ENCODE measurements around the gene TENT5C. TPM values are rescaled to one million over a fixed set of nuclear protein-coding genes. Genes with fewer than 3 reads are reported as not detected.

The TENT5C gene
- total RNA-seq, 1 donor from 2014 or later: 1.4 TPM

DNA sequence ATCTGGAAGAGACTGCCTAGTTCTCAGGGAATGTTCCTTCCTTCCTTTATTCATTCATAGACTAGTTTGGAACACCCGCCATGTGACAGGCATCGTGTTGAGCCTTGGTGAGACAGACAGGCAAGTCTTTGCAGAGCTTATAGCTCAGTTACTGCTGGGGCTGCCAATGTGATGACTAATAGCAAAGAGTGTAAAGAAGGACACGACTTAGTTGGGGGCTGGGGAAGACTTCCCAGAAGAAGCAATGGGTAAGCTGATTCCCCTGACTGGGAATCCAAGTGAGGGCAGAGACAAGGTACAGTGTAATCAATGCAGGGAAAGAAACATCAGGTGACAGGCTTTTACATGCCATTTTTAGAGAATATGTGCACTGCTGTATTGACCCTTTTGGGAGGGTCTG, 51.2 kb downstream of the TENT5C start:
- Mint-ChIP-seq H3K27ac (ENCODE audit: unreplicated experiment) (no peak overlapping the region), H3K4me1 (peaks cover 10% of the 10 kb centered on the region), H3K9me3 (no peaks in the 10 kb centered on the region), H3K4me3 (no peak overlapping the region), H3K27me3 (ENCODE audit: low read depth) (no peaks in the 10 kb centered on the region), H3K36me3 (ENCODE audit: low read depth) (no peaks in the 10 kb centered on the region)
- no peak for DNase-seq (ENCODE audit: low read depth, low spot score)
- TF ChIP-seq, protein P1, sequence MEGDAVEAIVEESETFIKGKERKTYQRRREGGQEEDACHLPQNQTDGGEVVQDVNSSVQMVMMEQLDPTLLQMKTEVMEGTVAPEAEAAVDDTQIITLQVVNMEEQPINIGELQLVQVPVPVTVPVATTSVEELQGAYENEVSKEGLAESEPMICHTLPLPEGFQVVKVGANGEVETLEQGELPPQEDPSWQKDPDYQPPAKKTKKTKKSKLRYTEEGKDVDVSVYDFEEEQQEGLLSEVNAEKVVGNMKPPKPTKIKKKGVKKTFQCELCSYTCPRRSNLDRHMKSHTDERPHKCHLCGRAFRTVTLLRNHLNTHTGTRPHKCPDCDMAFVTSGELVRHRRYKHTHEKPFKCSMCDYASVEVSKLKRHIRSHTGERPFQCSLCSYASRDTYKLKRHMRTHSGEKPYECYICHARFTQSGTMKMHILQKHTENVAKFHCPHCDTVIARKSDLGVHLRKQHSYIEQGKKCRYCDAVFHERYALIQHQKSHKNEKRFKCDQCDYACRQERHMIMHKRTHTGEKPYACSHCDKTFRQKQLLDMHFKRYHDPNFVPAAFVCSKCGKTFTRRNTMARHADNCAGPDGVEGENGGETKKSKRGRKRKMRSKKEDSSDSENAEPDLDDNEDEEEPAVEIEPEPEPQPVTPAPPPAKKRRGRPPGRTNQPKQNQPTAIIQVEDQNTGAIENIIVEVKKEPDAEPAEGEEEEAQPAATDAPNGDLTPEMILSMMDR (conservative IDR thresholded peaks at IDR 0.05): no peak

DNA sequence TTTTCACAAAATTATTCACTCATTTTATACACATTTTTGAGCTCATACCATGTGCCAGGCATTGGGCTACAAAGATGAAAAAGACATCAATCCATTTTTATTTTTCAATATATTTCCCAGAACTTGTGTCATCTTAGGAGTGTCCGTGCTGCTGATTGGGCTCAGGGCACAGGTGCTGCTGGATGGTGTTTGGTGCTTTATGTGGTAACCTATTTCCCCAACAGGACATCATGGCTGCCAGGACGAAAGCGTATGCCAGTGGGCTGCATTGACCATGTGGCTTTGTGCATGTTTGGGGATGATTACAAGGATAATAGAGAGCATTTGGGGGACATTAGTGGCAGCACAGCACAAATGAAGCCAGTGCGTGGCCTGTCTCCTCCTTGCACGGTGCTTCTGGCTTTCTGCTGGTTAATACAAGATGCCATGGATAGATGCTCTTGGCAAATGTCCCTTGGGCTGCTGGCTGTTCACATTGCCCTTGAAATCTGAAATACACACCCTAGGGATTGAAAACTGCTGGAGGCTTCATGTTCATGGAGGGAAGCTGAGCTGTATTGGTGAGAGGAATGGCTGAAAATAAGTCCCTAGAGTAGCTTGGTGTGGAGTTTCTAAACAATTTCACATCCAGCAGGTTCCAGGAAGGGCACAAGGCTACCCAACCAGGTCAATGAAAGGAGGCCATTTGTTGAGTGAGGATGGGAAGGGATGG, 52.3 kb downstream of the TENT5C start:
- Mint-ChIP-seq H3K27me3 (ENCODE audit: low read depth) (no peaks in the 10 kb centered on the region), H3K27ac (ENCODE audit: unreplicated experiment) (no peak overlapping the region), H3K36me3 (ENCODE audit: low read depth) (no peaks in the 10 kb centered on the region), H3K9me3 (no peaks in the 10 kb centered on the region), H3K4me1 (peaks cover 15% of the 10 kb centered on the region), H3K4me3 (no peak overlapping the region)
- no peak for DNase-seq (ENCODE audit: low read depth, low spot score)
- TF ChIP-seq, protein P1 (conservative IDR thresholded peaks at IDR 0.05): no peak

DNA sequence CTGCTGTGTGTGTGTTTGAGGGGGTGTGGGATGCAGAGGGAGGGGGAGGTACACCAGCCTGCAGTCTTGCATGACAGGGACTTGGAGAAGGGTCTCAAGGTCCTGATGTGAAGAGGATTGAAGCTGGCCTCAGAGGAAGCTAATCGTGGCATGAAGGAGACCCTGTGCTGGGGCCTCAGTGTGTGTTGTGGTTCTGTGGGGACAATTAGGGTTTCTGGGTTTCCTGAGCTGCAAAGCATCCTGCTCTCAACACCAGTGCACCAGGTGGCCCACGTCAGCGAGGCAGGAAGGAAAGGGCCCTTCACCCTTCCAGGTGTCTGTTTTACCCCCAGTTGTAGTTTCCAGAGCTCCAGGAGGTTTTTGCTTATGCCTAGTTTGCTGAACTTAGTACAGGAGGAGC, 52.8 kb downstream of the TENT5C start:
- no peaks in the 10 kb centered on the region for H3K27me3 Mint-ChIP-seq (ENCODE audit: low read depth)
- H3K4me3 Mint-ChIP-seq: no peak overlapping the region
- H3K36me3 Mint-ChIP-seq (ENCODE audit: low read depth): no peaks in the 10 kb centered on the region
- H3K9me3 Mint-ChIP-seq: peaks cover 2% of the 10 kb centered on the region
- no peak for DNase-seq (ENCODE audit: low read depth, low spot score)
- no peak overlapping the region for H3K27ac Mint-ChIP-seq (ENCODE audit: unreplicated experiment)
- peaks cover 15% of the 10 kb centered on the region for H3K4me1 Mint-ChIP-seq
- TF ChIP-seq, protein P1 (conservative IDR thresholded peaks at IDR 0.05): no peak

DNA sequence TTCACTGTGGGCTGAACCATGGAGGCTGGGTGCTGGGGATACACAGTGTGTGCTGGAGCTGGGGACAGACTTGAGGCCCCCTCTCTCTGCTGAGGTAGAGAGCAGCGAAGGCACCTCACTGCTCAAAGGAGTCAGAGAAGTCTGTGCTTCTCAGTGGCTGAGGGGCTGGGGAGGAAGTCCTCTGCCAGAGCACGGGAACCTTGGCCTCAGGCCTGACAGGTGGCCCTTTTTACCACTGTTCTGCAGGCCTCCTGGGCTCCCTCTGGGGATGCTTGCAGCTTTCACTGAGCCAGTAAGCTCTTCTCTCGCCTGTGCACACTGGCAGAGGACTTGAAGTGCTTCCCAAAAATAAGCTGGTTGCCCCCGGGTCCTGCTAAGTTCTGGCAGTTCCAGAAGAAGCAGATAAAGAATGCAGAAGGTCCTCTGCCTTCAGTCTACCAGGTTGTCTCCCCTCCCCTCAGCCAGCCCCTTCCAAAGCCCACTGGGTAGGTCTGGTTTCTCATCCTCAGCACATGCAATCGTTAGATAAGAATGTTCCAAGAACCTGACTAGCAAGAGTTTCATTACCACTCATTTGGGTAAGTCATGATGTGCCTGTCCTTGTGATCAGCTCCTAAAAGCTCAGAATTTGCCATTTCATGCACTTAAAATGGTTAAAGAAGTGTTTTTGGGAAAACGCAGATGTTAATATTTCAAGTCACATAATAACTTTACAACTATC, 53.9 kb downstream of the TENT5C start:
- no peak overlapping the region for H3K4me3 Mint-ChIP-seq
- peaks cover 2% of the 10 kb centered on the region for H3K9me3 Mint-ChIP-seq
- H3K36me3 Mint-ChIP-seq (ENCODE audit: low read depth): no peaks in the 10 kb centered on the region
- H3K27me3 Mint-ChIP-seq (ENCODE audit: low read depth): no peaks in the 10 kb centered on the region
- no peak for DNase-seq (ENCODE audit: low read depth, low spot score)
- H3K4me1 Mint-ChIP-seq: peaks cover 15% of the 10 kb centered on the region
- no peak overlapping the region for H3K27ac Mint-ChIP-seq (ENCODE audit: unreplicated experiment)
- TF ChIP-seq, protein P1 (conservative IDR thresholded peaks at IDR 0.05): no peak

DNA sequence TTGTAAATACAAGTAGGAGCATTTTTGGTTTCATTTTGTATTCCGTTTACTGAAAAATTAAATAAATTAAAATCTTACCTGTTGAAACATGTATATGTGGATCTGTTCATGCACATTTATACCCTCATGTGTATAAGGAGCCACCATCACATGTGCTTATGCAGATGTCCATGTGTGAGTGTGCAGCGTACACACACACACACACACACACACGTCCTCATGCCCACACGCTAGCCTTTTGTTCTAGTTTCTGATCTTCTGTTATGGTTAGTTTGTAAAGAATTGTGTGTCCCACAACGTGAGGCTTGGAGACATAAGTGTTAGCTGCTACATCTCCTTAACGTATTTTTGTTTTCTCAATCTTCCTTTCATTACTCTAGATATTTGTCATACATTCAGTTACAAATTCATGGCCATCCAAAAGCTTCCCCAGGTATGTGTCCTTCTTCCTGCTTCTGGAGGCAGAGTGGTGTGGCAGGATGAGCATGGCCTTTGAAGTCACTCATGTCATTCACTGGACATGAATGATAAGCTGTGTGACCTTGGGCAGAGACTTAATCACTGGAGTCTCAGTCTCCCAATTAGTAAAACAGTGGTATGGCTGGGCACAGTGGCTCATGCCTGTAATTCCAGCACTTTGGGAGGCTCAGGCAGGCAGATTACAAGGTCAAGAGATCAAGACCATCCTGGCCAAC, 54.6 kb downstream of the TENT5C start:
- Mint-ChIP-seq H3K36me3 (ENCODE audit: low read depth) (no peaks in the 10 kb centered on the region), H3K4me3 (no peak overlapping the region), H3K4me1 (peaks cover 15% of the 10 kb centered on the region), H3K27ac (ENCODE audit: unreplicated experiment) (no peak overlapping the region), H3K9me3 (peaks cover 2% of the 10 kb centered on the region), H3K27me3 (ENCODE audit: low read depth) (no peaks in the 10 kb centered on the region)
- TF ChIP-seq, protein P1 (conservative IDR thresholded peaks at IDR 0.05): no peak
- no peak for DNase-seq (ENCODE audit: low read depth, low spot score)
